ENCODE results near the gene NTN3. TPM values are rescaled to one million over a fixed set of nuclear protein-coding genes. Genes with fewer than 3 reads are reported as not detected.

Gene NTN3
- total RNA-seq, 2 experiments from 2014 or later = not detected

- no peaks in the 10 kb centered on the region for H3K27me3 ChIP-seq (ENCODE audit: control insufficient read depth in 1 of 2, insufficient read depth in 2 of 2, low read length in 2 of 2)
- no peaks in the 10 kb centered on the region for H3K36me3 Mint-ChIP-seq (ENCODE audit: low read depth)
- no peak for TF ChIP-seq CTCF (IDR thresholded peaks at IDR 0.05)
- no peak for ATAC-seq (ENCODE audit: poor library complexity)
- H3K9me3 Mint-ChIP-seq = no peaks in the 10 kb centered on the region
- H3K4me1 ChIP-seq (ENCODE audit: insufficient read depth, low read length) = peaks cover 6% of the 10 kb centered on the region
- CTCF ChIA-PET = no interaction called here
- no peak overlapping the region for H3K4me3 Mint-ChIP-seq
- intact Hi-C loops (cut with DNase I, micrococcal nuclease) = no loop called here
- peak in 2 of 14 experiments; percentile 50 to 56 for DNase-seq
- POLR2A ChIA-PET = no interaction called here
- H3K4me3 ChIP-seq (ENCODE audit: low read length) = no peak overlapping the region
- no peaks in the 10 kb centered on the region for H3K36me3 ChIP-seq (ENCODE audit: insufficient read depth, low read length)
- no peaks in the 10 kb centered on the region for H3K9me3 ChIP-seq (ENCODE audit: control insufficient read depth in 1 of 2, insufficient read depth in 1 of 2, low read length in 2 of 2)
- no peak overlapping the region for H3K27ac Mint-ChIP-seq
- H3K27ac ChIP-seq (ENCODE audit: low read depth in 1 of 2, low read length in 2 of 2) = no peak overlapping the region
- H3K27me3 Mint-ChIP-seq = no peaks in the 10 kb centered on the region
- H3K4me1 Mint-ChIP-seq (ENCODE audit: low read depth) = peaks cover 7% of the 10 kb centered on the region
Measured at GRCh38 chr16:2507665-2508064, 36.6 kb downstream of the NTN3 start.

GRCh38 chr16:2508722-2509400, 37.8 kb downstream of the NTN3 start:
- no peaks in the 10 kb centered on the region for H3K27me3 Mint-ChIP-seq
- DNase-seq (no peak), ATAC-seq (ENCODE audit: poor library complexity) (no peak)
- Histone ChIP-seq H3K9me3 (ENCODE audit: control insufficient read depth in 1 of 2, insufficient read depth in 1 of 2, low read length in 2 of 2) (no peaks in the 10 kb centered on the region), H3K27ac (ENCODE audit: low read depth in 1 of 2, low read length in 2 of 2) (no peak overlapping the region), H3K4me1 (ENCODE audit: insufficient read depth, low read length) (peaks cover 14% of the 10 kb centered on the region), H3K4me3 (ENCODE audit: low read length) (no peak overlapping the region), H3K36me3 (ENCODE audit: insufficient read depth, low read length) (no peaks in the 10 kb centered on the region), H3K27me3 (ENCODE audit: control insufficient read depth in 1 of 2, insufficient read depth in 2 of 2, low read length in 2 of 2) (no peaks in the 10 kb centered on the region)
- ChIA-PET POLR2A (no interaction called here), CTCF (no interaction called here)
- H3K4me1 Mint-ChIP-seq (ENCODE audit: low read depth) = peaks cover 18% of the 10 kb centered on the region
- H3K9me3 Mint-ChIP-seq = no peaks in the 10 kb centered on the region
- no peak overlapping the region for H3K4me3 Mint-ChIP-seq
- intact Hi-C loops (cut with DNase I, micrococcal nuclease) = no loop called here
- no peak for TF ChIP-seq CTCF (IDR thresholded peaks at IDR 0.05)
- H3K27ac Mint-ChIP-seq = no peak overlapping the region
- H3K36me3 Mint-ChIP-seq (ENCODE audit: low read depth) = peaks cover 11% of the 10 kb centered on the region

- Mint-ChIP-seq H3K36me3 (ENCODE audit: low read depth) (peaks cover 30% of the 10 kb centered on the region), H3K4me1 (ENCODE audit: low read depth) (peaks cover 36% of the 10 kb centered on the region), H3K27me3 (no peaks in the 10 kb centered on the region), H3K4me3 (peak overlapping the region; percentile 94), H3K27ac (peak overlapping the region; percentile 100), H3K9me3 (no peaks in the 10 kb centered on the region)
- no peaks in the 10 kb centered on the region for H3K9me3 ChIP-seq (ENCODE audit: control insufficient read depth in 1 of 2, insufficient read depth in 1 of 2, low read length in 2 of 2)
- no peak for TF ChIP-seq CTCF (IDR thresholded peaks at IDR 0.05)
- no peaks in the 10 kb centered on the region for H3K27me3 ChIP-seq (ENCODE audit: control insufficient read depth in 1 of 2, insufficient read depth in 2 of 2, low read length in 2 of 2)
- no peak overlapping the region for H3K4me3 ChIP-seq (ENCODE audit: low read length)
- no peak overlapping the region for H3K27ac ChIP-seq (ENCODE audit: low read depth in 1 of 2, low read length in 2 of 2)
- ChIA-PET POLR2A (no interaction called here), CTCF (interaction anchor here (1.1 kb wide), 1 partner anchor 10 kb away, joined by 4 read pairs; no protein-coding TSS in a partner anchor)
- peaks cover 32% of the 10 kb centered on the region for H3K4me1 ChIP-seq (ENCODE audit: insufficient read depth, low read length)
- no peak for ATAC-seq (ENCODE audit: poor library complexity)
- peaks cover 1% of the 10 kb centered on the region for H3K36me3 ChIP-seq (ENCODE audit: insufficient read depth, low read length)
- intact Hi-C loops (cut with DNase I, micrococcal nuclease) = no loop called here
- DNase-seq = peak in 1 of 14 experiments; percentile 54
Measured at GRCh38 chr16:2511128-2511800, 40.2 kb downstream of the NTN3 start.

Measured in CD4-positive, alpha-beta T cell (primary cell).